GM11168 (cell line): Measurements from ENCODE around the gene EPB42.
"Not testable (repeated sequence)": the region's sequence is repeated elsewhere in the genome, so short reads cannot be mapped to it uniquely, and the experiment has no call there.

ENCODE experiments used
- in situ Hi-C: fragments of 300-500 bp; cut with MboI; formaldehyde crosslinking; loops from one replicate; pipeline ENCODE4 v1.12.0; 2022; ENCODE audit warnings: low sequenced_read_pairs; ENCODE audit not compliant: unreplicated experiment

The EPB42 gene

GRCh38 chr15:43194795-43195194 is 26.0 kb downstream of the EPB42 start:
- in situ Hi-C loops = no loop called here

- in situ Hi-C loops = no loop called here
Measured at GRCh38 chr15:43193710-43194109, 27.1 kb downstream of the EPB42 start.

- in situ Hi-C loops = no loop called here
Measured at GRCh38 chr15:43190178-43190577, 30.6 kb downstream of the EPB42 start.

- in situ Hi-C loops = no loop called here
Measured at GRCh38 chr15:43189296-43189695, 31.5 kb downstream of the EPB42 start.

GRCh38 chr15:43187544-43188155 is 33.2 kb downstream of the EPB42 start:
- in situ Hi-C loops = no loop called here

GRCh38 chr15:43186003-43186353 is 34.8 kb downstream of the EPB42 start:
- in situ Hi-C loops = no loop called here

- in situ Hi-C loops = no loop called here
Measured at GRCh38 chr15:43185157-43186002, 35.4 kb downstream of the EPB42 start, which contains the start of gene CCNDBP1. Gene CCNDBP1 (plus strand): TSS chr15:43185403. CDS start chr15:43185499, 96 bp downstream.

- in situ Hi-C loops = no loop called here
Measured at GRCh38 chr15:43184407-43185124, 36.3 kb downstream of the EPB42 start.

GRCh38 chr15:43183270-43183669 is 37.5 kb downstream of the EPB42 start:
- in situ Hi-C loops = no loop called here

GRCh38 chr15:43177147-43177546 is 43.7 kb downstream of the EPB42 start:
- in situ Hi-C loops = not testable (repeated sequence)

- in situ Hi-C loops = not testable (repeated sequence)
Measured at GRCh38 chr15:43175656-43176309, 45.0 kb downstream of the EPB42 start.

GRCh38 chr15:43169888-43170287 is 50.9 kb downstream of the EPB42 start:
- in situ Hi-C loops = no loop called here

- in situ Hi-C loops = no loop called here
Measured at GRCh38 chr15:43168192-43169107, 52.4 kb downstream of the EPB42 start.

- in situ Hi-C loops = not testable (repeated sequence)
Measured at GRCh38 chr15:43167261-43167660, 53.6 kb downstream of the EPB42 start.

- in situ Hi-C loops = no loop called here
Measured at GRCh38 chr15:43165801-43166325, 55.0 kb downstream of the EPB42 start.

- in situ Hi-C loops = no loop called here
Measured at GRCh38 chr15:43153269-43153668, 67.5 kb downstream of the EPB42 start.

- in situ Hi-C loops = no loop called here
Measured at GRCh38 chr15:43151688-43152087, 69.1 kb downstream of the EPB42 start.

GRCh38 chr15:43150191-43150929 is 70.5 kb downstream of the EPB42 start:
- in situ Hi-C loops = no loop called here
